Measurements from ENCODE around the gene VMP1. TPM values are rescaled to one million over a fixed set of nuclear protein-coding genes. Genes with fewer than 3 reads are reported as not detected.
A peak's percentile ranks its signal among the peaks of the same experiment; 100 is the strongest.

VMP1 gene
- total RNA-seq, 1 donor from 2014 or later: 314 TPM

- TF ChIP-seq CTCF (IDR thresholded peaks at IDR 0.05; ENCODE audit: insufficient read depth, low read depth, low read length) (no peak), EZH2 (IDR thresholded peaks at IDR 0.05; ENCODE audit: insufficient read depth, low read length) (no peak)
- Histone ChIP-seq H3K36me3 (ENCODE audit: insufficient read depth, low read length) (no peaks in the 10 kb centered on the region), H2AFZ (ENCODE audit: low read depth, low read length) (no peak overlapping the region), H3K27ac (ENCODE audit: low read depth, low read length) (peak overlapping the region; percentile 5), H3K27me3 (ENCODE audit: insufficient read depth, low read length) (no peaks in the 10 kb centered on the region), H3K4me3 (ENCODE audit: insufficient read depth, low read depth, low read length) (no peak overlapping the region), H3K4me1 (ENCODE audit: insufficient read depth, low read length) (peaks cover 8% of the 10 kb centered on the region), H3K79me2 (ENCODE audit: insufficient read depth, low read length) (no peaks in the 10 kb centered on the region), H3K4me2 (ENCODE audit: low read length) (no peak overlapping the region), H4K20me1 (ENCODE audit: insufficient read depth, low read length) (no peaks in the 10 kb centered on the region), H3K9me3 (ENCODE audit: insufficient read depth, low read depth, low read length) (no peaks in the 10 kb centered on the region), H3K9ac (ENCODE audit: low read length) (no peak overlapping the region)
- Mint-ChIP-seq H3K27me3 (ENCODE audit: low read depth, unreplicated experiment) (no peaks in the 10 kb centered on the region), H3K9me3 (ENCODE audit: unreplicated experiment) (no peaks in the 10 kb centered on the region), H3K27ac (ENCODE audit: unreplicated experiment) (no peak overlapping the region), H3K4me3 (ENCODE audit: unreplicated experiment) (no peak overlapping the region), H3K36me3 (ENCODE audit: low read depth, unreplicated experiment) (no peaks in the 10 kb centered on the region), H3K4me1 (ENCODE audit: low read depth, unreplicated experiment) (peaks cover 29% of the 10 kb centered on the region)
- no peak for FAIRE-seq
- DNase-seq (ENCODE audit: low read depth): no peak
These were observed 149.7 kb downstream of the VMP1 start for GRCh38 chr17:59856859-59857794.

GRCh38 chr17:59858167-59858816 is 150.8 kb downstream of the VMP1 start:
- Mint-ChIP-seq H3K27me3 (ENCODE audit: low read depth, unreplicated experiment) (no peaks in the 10 kb centered on the region), H3K4me3 (ENCODE audit: unreplicated experiment) (no peak overlapping the region), H3K36me3 (ENCODE audit: low read depth, unreplicated experiment) (no peaks in the 10 kb centered on the region), H3K4me1 (ENCODE audit: low read depth, unreplicated experiment) (peaks cover 19% of the 10 kb centered on the region), H3K9me3 (ENCODE audit: unreplicated experiment) (no peaks in the 10 kb centered on the region), H3K27ac (ENCODE audit: unreplicated experiment) (peak overlapping the region; percentile 5)
- Histone ChIP-seq H3K4me2 (ENCODE audit: low read length) (no peak overlapping the region), H3K9me3 (ENCODE audit: insufficient read depth, low read depth, low read length) (no peaks in the 10 kb centered on the region), H3K27me3 (ENCODE audit: insufficient read depth, low read length) (no peaks in the 10 kb centered on the region), H3K4me3 (ENCODE audit: insufficient read depth, low read depth, low read length) (no peak overlapping the region), H3K27ac (ENCODE audit: low read depth, low read length) (no peak overlapping the region), H3K36me3 (ENCODE audit: insufficient read depth, low read length) (no peaks in the 10 kb centered on the region), H3K9ac (ENCODE audit: low read length) (no peak overlapping the region), H3K4me1 (ENCODE audit: insufficient read depth, low read length) (peaks cover 7% of the 10 kb centered on the region), H2AFZ (ENCODE audit: low read depth, low read length) (no peak overlapping the region), H3K79me2 (ENCODE audit: insufficient read depth, low read length) (no peaks in the 10 kb centered on the region), H4K20me1 (ENCODE audit: insufficient read depth, low read length) (no peaks in the 10 kb centered on the region)
- TF ChIP-seq EZH2 (IDR thresholded peaks at IDR 0.05; ENCODE audit: insufficient read depth, low read length) (no peak), CTCF (IDR thresholded peaks at IDR 0.05; ENCODE audit: insufficient read depth, low read depth, low read length) (no peak)
- DNase-seq (ENCODE audit: low read depth) (peak; percentile 23), FAIRE-seq (no peak)
